SH-SY5Y (cell line): ENCODE results near the gene TOR1AIP1.

Experiments
- GATA2 ChIP-seq: IDR thresholded peaks from 2 replicates; pipeline ENCODE4 v1.6.1; 2011; ENCODE audit warnings: mild to moderate bottlenecking, low read depth, low read length
- GATA3 ChIP-seq: IDR thresholded peaks from 2 replicates; pipeline ENCODE4 v1.6.1; 2011; ENCODE audit warnings: low read depth, mild to moderate bottlenecking, low read length, moderate library complexity

DNA sequence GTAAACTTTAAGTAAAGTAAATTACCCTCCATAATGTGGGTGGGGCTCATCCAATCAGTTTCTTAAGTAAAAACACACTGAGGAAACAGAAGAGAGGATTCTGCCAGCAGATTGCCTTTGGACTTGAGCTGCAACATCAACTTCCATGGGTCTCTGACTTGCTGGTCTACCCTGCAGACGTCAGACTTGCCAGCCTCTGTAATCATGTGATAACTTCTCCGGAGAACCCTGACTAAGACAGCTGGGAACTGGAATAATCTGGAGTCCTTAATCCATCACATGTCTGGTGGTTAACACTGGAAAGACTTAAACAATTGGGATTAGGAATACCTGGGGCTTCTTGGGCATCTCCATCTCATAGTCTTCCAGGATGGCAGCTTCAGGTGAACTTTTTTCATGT, 59.4 kb downstream of the TOR1AIP1 start:
- TF ChIP-seq GATA2 (no peak), GATA3 (no peak)
